ENCODE measurements around the gene HDDC3.
"Not testable (repeated sequence)": the region's sequence is repeated elsewhere in the genome, so short reads cannot be mapped to it uniquely, and the experiment has no call there.

The HDDC3 gene

GRCh38 chr15:90911302-90911623, 21.1 kb downstream of the HDDC3 start:
- no peak overlapping the region for H3K4me3 ChIP-seq (ENCODE audit: low read depth, low read length)
- in situ Hi-C loops (cut with HindIII; ENCODE audit: low sequenced_read_pairs), result no loop called here
- DNase-seq (ENCODE audit: low read depth), result no peak
- TF ChIP-seq CTCF (IDR thresholded peaks at IDR 0.05; ENCODE audit: low read depth, low read length, missing control alignments), result no peak

GRCh38 chr15:90910441-90911301, 21.7 kb downstream of the HDDC3 start:
- in situ Hi-C loops (cut with HindIII; ENCODE audit: low sequenced_read_pairs), result no loop called here
- DNase-seq (ENCODE audit: low read depth), result no peak
- no peak for TF ChIP-seq CTCF (IDR thresholded peaks at IDR 0.05; ENCODE audit: low read depth, low read length, missing control alignments)
- H3K4me3 ChIP-seq (ENCODE audit: low read depth, low read length), result no peak overlapping the region

GRCh38 chr15:90909976-90910375, 22.4 kb downstream of the HDDC3 start:
- no peak for TF ChIP-seq CTCF (IDR thresholded peaks at IDR 0.05; ENCODE audit: low read depth, low read length, missing control alignments)
- DNase-seq (ENCODE audit: low read depth), result no peak
- in situ Hi-C loops (cut with HindIII; ENCODE audit: low sequenced_read_pairs), result no loop called here
- no peak overlapping the region for H3K4me3 ChIP-seq (ENCODE audit: low read depth, low read length)

GRCh38 chr15:90909449-90909848, 22.9 kb downstream of the HDDC3 start:
- in situ Hi-C loops (cut with HindIII; ENCODE audit: low sequenced_read_pairs); H3K4me3 ChIP-seq (ENCODE audit: low read depth, low read length); DNase-seq (ENCODE audit: low read depth): not testable (repeated sequence)

- H3K4me3 ChIP-seq (ENCODE audit: low read depth, low read length), result no peak overlapping the region
- DNase-seq (ENCODE audit: low read depth), result no peak
- no peak for TF ChIP-seq CTCF (IDR thresholded peaks at IDR 0.05; ENCODE audit: low read depth, low read length, missing control alignments)
- in situ Hi-C loops (cut with HindIII; ENCODE audit: low sequenced_read_pairs), result no loop called here
Observed at GRCh38 chr15:90907838-90908507, 24.4 kb downstream of the HDDC3 start.

- in situ Hi-C loops (cut with HindIII; ENCODE audit: low sequenced_read_pairs), result no loop called here
- DNase-seq (ENCODE audit: low read depth), result no peak
- no peak overlapping the region for H3K4me3 ChIP-seq (ENCODE audit: low read depth, low read length)
- no peak for TF ChIP-seq CTCF (IDR thresholded peaks at IDR 0.05; ENCODE audit: low read depth, low read length, missing control alignments)
Observed at GRCh38 chr15:90907051-90907660, 25.2 kb downstream of the HDDC3 start.
